Dendritic cell treated with granulocyte-macrophage colony-stimulating factor and Interleukin-4, amounts not matched to agents 40 ng/mL and 50 ng/mL, for 4 days (primary cell): ENCODE data around the gene KCNN1.
A peak's percentile ranks its signal among the peaks of the same experiment; 100 is the strongest.
"Not testable (repeated sequence)": the region's sequence is repeated elsewhere in the genome, so short reads cannot be mapped to it uniquely, and the experiment has no call there.

ENCODE experiments used
- H3K27ac Mint-ChIP-seq: one replicate; pipeline ENCODE4 v1.8.0; 2022; ENCODE audit warnings: mild to moderate bottlenecking, mixed read lengths
- H3K27me3 Mint-ChIP-seq: one replicate; pipeline ENCODE4 v1.8.0; 2022; ENCODE audit warnings: mild to moderate bottlenecking, mixed read lengths
- H3K36me3 Mint-ChIP-seq: one replicate; pipeline ENCODE4 v1.8.0; 2022; ENCODE audit warnings: low read depth, mixed read lengths
- H3K4me1 Mint-ChIP-seq: one replicate; pipeline ENCODE4 v1.8.0; 2022; ENCODE audit warnings: low read depth, mixed read lengths
- H3K4me3 Mint-ChIP-seq: one replicate; pipeline ENCODE4 v1.8.0; 2022; ENCODE audit warnings: mild to moderate bottlenecking, moderate library complexity, mixed read lengths
- H3K9me3 Mint-ChIP-seq: one replicate; pipeline ENCODE4 v1.8.0; 2022; ENCODE audit warnings: mixed read lengths
- intact Hi-C: fragments of 100-400 bp; cut with micrococcal nuclease; formaldehyde crosslinking; loops from one replicate; pipeline ENCODE4 v1.15.0; 2022

Gene KCNN1

DNA sequence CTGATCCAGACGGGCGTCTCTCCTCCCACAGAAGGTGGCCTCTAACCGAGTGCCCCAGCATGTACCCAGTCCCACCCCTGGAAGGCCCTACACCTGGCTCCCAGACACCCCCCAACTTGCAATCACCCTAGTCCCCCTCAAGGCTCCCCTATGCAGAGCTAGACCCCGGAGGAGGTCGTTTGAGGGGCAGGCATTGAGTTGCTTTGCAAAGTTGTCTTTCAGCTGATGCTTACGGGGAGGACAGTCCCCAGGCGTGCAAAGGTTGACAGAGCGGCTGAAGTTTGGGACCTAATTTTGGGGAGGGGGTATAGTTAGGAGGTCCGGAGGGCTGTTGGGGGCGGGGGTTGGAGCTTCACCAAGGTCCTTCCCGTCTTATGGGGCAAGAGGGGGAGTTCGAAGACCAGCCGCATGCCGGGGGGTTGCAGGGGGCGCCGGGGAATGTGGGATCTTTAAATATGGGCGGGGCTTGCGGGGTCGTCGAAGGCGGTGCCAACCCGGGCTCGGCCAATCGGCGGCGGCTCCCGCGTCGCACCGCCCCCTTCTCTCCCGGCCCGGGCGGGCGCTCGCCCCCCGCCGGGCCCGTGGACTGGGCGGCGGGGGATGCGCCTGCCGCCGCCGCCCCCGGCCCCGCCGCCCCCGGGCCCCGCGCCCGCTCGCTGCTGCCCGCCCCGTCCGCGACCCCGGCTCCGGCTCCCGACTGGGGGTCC lies at the start of gene KCNN1:
Gene KCNN1, plus strand, starts transcription at position 558 of the 707 bp plus-strand sequence. CDS start 6,782 bp downstream, outside the sequence.
- peaks cover 5% of the 10 kb centered on the region for H3K4me1 Mint-ChIP-seq
- H3K9me3 Mint-ChIP-seq, result no peaks in the 10 kb centered on the region
- no peak within 1 kb of the TSS for H3K27ac Mint-ChIP-seq
- peaks cover 68% of the 10 kb centered on the region for H3K27me3 Mint-ChIP-seq
- no peaks in the 10 kb centered on the region for H3K36me3 Mint-ChIP-seq
- intact Hi-C loops, result no loop called here
- no peak within 1 kb of the TSS for H3K4me3 Mint-ChIP-seq

DNA sequence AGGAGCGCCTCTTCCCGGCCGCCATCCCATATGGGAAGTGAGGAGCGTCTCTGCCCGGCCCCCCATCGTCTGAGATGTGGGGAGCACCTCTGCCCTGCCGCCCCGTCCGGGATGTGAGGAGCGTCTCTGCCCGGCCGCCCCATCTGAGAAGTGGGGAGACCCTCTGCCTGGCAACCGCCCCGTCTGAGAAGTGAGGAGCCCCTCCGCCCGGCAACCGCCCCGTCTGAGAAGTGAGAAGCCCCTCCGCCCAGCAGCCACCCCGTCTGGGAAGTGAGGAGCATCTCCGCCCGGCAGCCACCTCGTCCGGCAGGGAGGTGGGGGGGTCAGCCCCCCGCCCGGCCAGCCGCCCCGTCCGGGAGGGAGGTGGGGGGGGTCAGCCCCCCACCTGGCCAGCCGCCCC lies 48.8 kb upstream of the KCNN1 start:
- H3K36me3 Mint-ChIP-seq, intact Hi-C loops, H3K9me3 Mint-ChIP-seq, H3K27ac Mint-ChIP-seq, H3K4me3 Mint-ChIP-seq, H3K4me1 Mint-ChIP-seq: not testable (repeated sequence)
- H3K27me3 Mint-ChIP-seq, result peaks cover 18% of the 10 kb centered on the region

- H3K9me3 Mint-ChIP-seq, H3K36me3 Mint-ChIP-seq: not testable (repeated sequence)
Observed at GRCh38 chr19:17919122-17919521, 47.8 kb upstream of the KCNN1 start.

DNA sequence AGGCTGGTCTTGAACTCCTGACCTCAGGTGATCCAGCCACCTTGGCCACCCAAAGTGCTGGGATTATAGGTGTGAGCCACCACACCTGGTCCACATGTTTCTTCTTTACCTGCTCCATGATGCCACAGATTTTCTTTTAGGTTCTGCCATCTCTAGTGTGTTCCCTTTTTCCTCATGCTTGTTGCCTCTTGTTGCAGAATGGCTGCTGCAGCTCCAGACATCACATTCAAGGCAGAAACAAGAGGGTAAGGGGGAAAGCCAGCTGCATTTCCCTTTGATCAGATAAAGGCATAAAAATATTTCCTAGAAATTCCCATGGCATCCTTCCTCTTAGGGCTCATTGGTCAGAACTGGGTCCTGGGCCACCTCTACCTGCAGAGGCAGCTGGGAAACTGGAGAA lies 46.4 kb upstream of the KCNN1 start:
- peaks cover 14% of the 10 kb centered on the region for H3K27me3 Mint-ChIP-seq
- no peaks in the 10 kb centered on the region for H3K36me3 Mint-ChIP-seq
- intact Hi-C loops, result no loop called here
- no peaks in the 10 kb centered on the region for H3K9me3 Mint-ChIP-seq
- no peak overlapping the region for H3K4me3 Mint-ChIP-seq
- no peak overlapping the region for H3K27ac Mint-ChIP-seq
- no peaks in the 10 kb centered on the region for H3K4me1 Mint-ChIP-seq

More at GRCh38 chr19:17919122-17919521, 47.8 kb upstream of the KCNN1 start:
- H3K4me3 Mint-ChIP-seq, H3K27ac Mint-ChIP-seq, H3K4me1 Mint-ChIP-seq, intact Hi-C loops: not testable (repeated sequence)
- peaks cover 14% of the 10 kb centered on the region for H3K27me3 Mint-ChIP-seq

GRCh38 chr19:17922138-17922537 lies 44.8 kb upstream of the KCNN1 start:
- intact Hi-C loops, result no loop called here
- no peak overlapping the region for H3K27ac Mint-ChIP-seq
- H3K4me1 Mint-ChIP-seq, result no peaks in the 10 kb centered on the region
- H3K4me3 Mint-ChIP-seq, result no peak overlapping the region
- no peaks in the 10 kb centered on the region for H3K9me3 Mint-ChIP-seq
- no peaks in the 10 kb centered on the region for H3K36me3 Mint-ChIP-seq
- H3K27me3 Mint-ChIP-seq, result peaks cover 8% of the 10 kb centered on the region

GRCh38 chr19:17926044-17926443 lies 40.9 kb upstream of the KCNN1 start:
- intact Hi-C loops, result no loop called here
- H3K27me3 Mint-ChIP-seq, result peaks cover 4% of the 10 kb centered on the region
- no peaks in the 10 kb centered on the region for H3K9me3 Mint-ChIP-seq
- H3K36me3 Mint-ChIP-seq, result no peaks in the 10 kb centered on the region
- no peaks in the 10 kb centered on the region for H3K4me1 Mint-ChIP-seq
- H3K27ac Mint-ChIP-seq, result no peak overlapping the region
- H3K4me3 Mint-ChIP-seq, result no peak overlapping the region

DNA sequence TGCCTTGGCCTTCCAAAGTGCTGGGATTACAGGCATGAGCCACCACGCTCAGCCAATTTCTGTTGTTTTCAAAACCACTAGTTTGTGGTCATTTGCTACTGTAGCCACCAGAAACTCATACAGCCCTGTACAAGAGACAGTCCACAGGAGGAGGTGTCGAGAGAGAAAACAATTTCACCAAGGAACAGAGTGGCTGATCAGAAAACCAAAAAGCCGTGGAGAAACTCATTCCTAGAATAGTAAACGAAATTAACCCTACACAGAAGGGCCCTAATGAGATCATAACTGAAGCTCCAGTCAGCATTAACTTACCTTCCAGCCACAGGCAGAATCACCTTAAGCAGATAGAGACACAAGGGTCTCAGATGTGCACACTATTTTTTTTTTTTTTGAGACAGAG lies 37.9 kb upstream of the KCNN1 start:
- H3K9me3 Mint-ChIP-seq, result no peaks in the 10 kb centered on the region
- H3K4me3 Mint-ChIP-seq, result no peak overlapping the region
- H3K4me1 Mint-ChIP-seq, result peaks cover 21% of the 10 kb centered on the region
- H3K36me3 Mint-ChIP-seq, result no peaks in the 10 kb centered on the region
- intact Hi-C loops, result no loop called here
- peaks cover 10% of the 10 kb centered on the region for H3K27me3 Mint-ChIP-seq
- no peak overlapping the region for H3K27ac Mint-ChIP-seq

DNA sequence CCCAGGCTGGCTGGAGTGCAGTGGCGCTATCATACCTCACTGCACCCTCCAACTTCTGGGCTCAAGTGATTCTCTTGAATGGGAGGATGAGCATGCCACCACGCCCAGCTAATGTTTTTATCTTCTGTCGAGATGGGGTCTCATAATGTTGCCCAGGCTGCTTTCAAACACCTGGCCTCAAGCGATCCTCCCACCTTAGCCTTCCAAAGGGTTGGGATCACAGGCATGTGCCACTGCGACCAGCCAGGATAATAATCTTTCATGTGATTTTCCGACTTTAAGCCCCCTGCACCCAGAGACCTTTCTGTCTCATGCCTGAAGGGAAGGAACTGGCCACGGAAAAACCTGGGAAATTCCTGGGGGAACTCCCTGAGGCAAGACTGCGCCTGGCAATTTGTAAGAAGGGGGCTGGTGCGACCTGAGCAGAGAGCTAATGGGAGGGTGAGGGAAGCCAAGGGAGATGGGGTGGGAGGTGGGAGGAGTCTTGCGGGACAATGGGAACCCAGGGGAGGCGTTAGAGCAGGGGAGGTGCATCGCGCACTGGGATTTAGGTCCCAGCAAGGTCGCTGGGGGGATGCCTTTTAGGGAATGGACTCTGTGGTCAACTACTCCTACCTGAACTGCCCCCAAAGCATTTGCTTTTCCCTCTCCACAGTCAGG lies 35.2 kb upstream of the KCNN1 start:
- Mint-ChIP-seq H3K9me3 (no peaks in the 10 kb centered on the region), H3K27me3 (peaks cover 8% of the 10 kb centered on the region)

GRCh38 chr19:17932485-17933338 lies 34.2 kb upstream of the KCNN1 start, which contains the start of gene CCDC124:
CCDC124 (plus strand) TSS chr19:17933015; CDS start chr19:17936421, 3,406 bp downstream.
- Mint-ChIP-seq H3K9me3 (no peaks in the 10 kb centered on the region), H3K36me3 (peaks cover 21% of the 10 kb centered on the region)

More for the DNA sequence above, 35.2 kb upstream of the KCNN1 start:
- peaks cover 11% of the 10 kb centered on the region for H3K36me3 Mint-ChIP-seq
- intact Hi-C loops, result loop anchor here (1.0 kb wide), 1 partner anchor 72 kb away; the partner anchor contains the start of gene RPL18A
- peak overlapping the region; percentile 37 for H3K4me3 Mint-ChIP-seq
- H3K4me1 Mint-ChIP-seq, result peaks cover 23% of the 10 kb centered on the region
- H3K27ac Mint-ChIP-seq, result peak overlapping the region; percentile 89

GRCh38 chr19:17933414-17934129 lies 33.3 kb upstream of the KCNN1 start:
- peaks cover 23% of the 10 kb centered on the region for H3K4me1 Mint-ChIP-seq
- peak overlapping the region; percentile 89 for H3K4me3 Mint-ChIP-seq

More at GRCh38 chr19:17932485-17933338, 34.2 kb upstream of the KCNN1 start, which contains the start of gene CCDC124:
- H3K4me1 Mint-ChIP-seq, result peaks cover 23% of the 10 kb centered on the region
- peak within 1 kb of the TSS; percentile 89 for H3K27ac Mint-ChIP-seq
- H3K4me3 Mint-ChIP-seq, result peak within 1 kb of the TSS; percentile 89
- peaks cover 7% of the 10 kb centered on the region for H3K27me3 Mint-ChIP-seq
- intact Hi-C loops, result loop anchor here (1.0 kb wide), 1 partner anchor 73 kb away; the partner anchor contains the start of gene RPL18A

GRCh38 chr19:17936379-17936778 lies 30.5 kb upstream of the KCNN1 start:
- no peak overlapping the region for H3K4me3 Mint-ChIP-seq
- H3K4me1 Mint-ChIP-seq, result peaks cover 23% of the 10 kb centered on the region
- H3K36me3 Mint-ChIP-seq, result peaks cover 52% of the 10 kb centered on the region
- H3K27me3 Mint-ChIP-seq, result peaks cover 5% of the 10 kb centered on the region
- intact Hi-C loops, result loop anchor here (5.0 kb wide), 1 partner anchor 121 kb away; no protein-coding TSS in a partner anchor
- H3K27ac Mint-ChIP-seq, result no peak overlapping the region
- H3K9me3 Mint-ChIP-seq, result no peaks in the 10 kb centered on the region

More at GRCh38 chr19:17933414-17934129, 33.3 kb upstream of the KCNN1 start:
- Mint-ChIP-seq H3K27me3 (peaks cover 7% of the 10 kb centered on the region), H3K9me3 (no peaks in the 10 kb centered on the region), H3K36me3 (peaks cover 25% of the 10 kb centered on the region), H3K27ac (peak overlapping the region; percentile 89)
- intact Hi-C loops, result no loop called here

- intact Hi-C loops, result loop anchor here (5.0 kb wide), 1 partner anchor 120 kb away; no protein-coding TSS in a partner anchor
- Mint-ChIP-seq H3K27ac (no peak overlapping the region), H3K27me3 (no peaks in the 10 kb centered on the region), H3K4me1 (peaks cover 15% of the 10 kb centered on the region), H3K4me3 (no peak overlapping the region), H3K36me3 (peaks cover 63% of the 10 kb centered on the region), H3K9me3 (no peaks in the 10 kb centered on the region)
Observed at GRCh38 chr19:17937371-17937900, 29.5 kb upstream of the KCNN1 start.
